ENCODE data around the gene PBRM1. TPM values are rescaled to one million over a fixed set of nuclear protein-coding genes. Genes with fewer than 3 reads are reported as not detected.

The PBRM1 gene
- total and polyA plus RNA-seq, 2 of the 13 experiments (the other 11 are each of a cell fraction or from before 2014, with no cell fraction given), result 10.9 to 33.2 TPM

DNA sequence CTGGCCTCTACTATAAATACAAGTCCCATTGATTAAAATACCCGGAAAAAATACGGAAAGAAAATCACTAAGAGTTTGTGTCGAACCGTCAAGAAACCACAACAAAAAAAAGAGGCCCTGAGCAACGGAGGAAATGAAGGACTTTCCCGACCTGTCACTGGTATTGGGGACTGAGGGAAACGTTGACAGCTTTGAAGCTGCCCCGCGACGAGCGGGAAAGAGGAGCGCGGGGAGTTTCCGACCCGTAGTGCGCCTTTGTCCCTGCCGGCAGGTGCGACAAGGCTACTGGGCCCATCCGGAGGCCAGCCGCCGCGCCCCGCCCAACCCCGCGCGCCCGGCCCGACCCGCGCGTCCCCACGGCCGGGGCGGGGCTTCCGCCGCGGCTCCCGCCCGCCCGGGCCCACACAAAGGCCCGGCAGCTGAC lies 416 bp downstream of the PBRM1 start (continued):
- TF ChIP-seq ZSCAN20 (CRISPR knock-in tag; IDR thresholded peaks at IDR 0.05; ENCODE audit: borderline replicate concordance), result peak; percentile 81; the same call in 1 of the 2 replicates
- no peak for TF ChIP-seq ZNF326 (CRISPR knock-in tag; IDR thresholded peaks at IDR 0.05; ENCODE audit: borderline replicate concordance)
- TF ChIP-seq CBX1 (IDR thresholded peaks at IDR 0.05; ENCODE audit: low read depth), result no peak
- TF ChIP-seq HMG20A (CRISPR knock-in tag; IDR thresholded peaks at IDR 0.05; ENCODE audit: borderline replicate concordance), result no peak
- TF ChIP-seq, protein P1, sequence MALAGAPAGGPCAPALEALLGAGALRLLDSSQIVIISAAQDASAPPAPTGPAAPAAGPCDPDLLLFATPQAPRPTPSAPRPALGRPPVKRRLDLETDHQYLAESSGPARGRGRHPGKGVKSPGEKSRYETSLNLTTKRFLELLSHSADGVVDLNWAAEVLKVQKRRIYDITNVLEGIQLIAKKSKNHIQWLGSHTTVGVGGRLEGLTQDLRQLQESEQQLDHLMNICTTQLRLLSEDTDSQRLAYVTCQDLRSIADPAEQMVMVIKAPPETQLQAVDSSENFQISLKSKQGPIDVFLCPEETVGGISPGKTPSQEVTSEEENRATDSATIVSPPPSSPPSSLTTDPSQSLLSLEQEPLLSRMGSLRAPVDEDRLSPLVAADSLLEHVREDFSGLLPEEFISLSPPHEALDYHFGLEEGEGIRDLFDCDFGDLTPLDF (CRISPR knock-in tag; IDR thresholded peaks at IDR 0.05), result peak; percentile 86
- TF ChIP-seq, protein P2, sequence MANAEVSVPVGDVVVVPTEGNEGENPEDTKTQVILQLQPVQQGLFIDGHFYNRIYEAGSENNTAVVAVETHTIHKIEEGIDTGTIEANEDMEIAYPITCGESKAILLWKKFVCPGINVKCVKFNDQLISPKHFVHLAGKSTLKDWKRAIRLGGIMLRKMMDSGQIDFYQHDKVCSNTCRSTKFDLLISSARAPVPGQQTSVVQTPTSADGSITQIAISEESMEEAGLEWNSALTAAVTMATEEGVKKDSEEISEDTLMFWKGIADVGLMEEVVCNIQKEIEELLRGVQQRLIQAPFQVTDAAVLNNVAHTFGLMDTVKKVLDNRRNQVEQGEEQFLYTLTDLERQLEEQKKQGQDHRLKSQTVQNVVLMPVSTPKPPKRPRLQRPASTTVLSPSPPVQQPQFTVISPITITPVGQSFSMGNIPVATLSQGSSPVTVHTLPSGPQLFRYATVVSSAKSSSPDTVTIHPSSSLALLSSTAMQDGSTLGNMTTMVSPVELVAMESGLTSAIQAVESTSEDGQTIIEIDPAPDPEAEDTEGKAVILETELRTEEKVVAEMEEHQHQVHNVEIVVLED (CRISPR knock-in tag; IDR thresholded peaks at IDR 0.05; ENCODE audit: borderline replicate concordance), result no peak
- TF ChIP-seq, protein P3, sequence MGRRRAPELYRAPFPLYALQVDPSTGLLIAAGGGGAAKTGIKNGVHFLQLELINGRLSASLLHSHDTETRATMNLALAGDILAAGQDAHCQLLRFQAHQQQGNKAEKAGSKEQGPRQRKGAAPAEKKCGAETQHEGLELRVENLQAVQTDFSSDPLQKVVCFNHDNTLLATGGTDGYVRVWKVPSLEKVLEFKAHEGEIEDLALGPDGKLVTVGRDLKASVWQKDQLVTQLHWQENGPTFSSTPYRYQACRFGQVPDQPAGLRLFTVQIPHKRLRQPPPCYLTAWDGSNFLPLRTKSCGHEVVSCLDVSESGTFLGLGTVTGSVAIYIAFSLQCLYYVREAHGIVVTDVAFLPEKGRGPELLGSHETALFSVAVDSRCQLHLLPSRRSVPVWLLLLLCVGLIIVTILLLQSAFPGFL (CRISPR knock-in tag; IDR thresholded peaks at IDR 0.05), result no peak
- 0 out of 2 replicates have a peak, but pooled peaks have one; percentile 28 for TF ChIP-seq ZNF264 (CRISPR knock-in tag; IDR thresholded peaks at IDR 0.05)
- TF ChIP-seq ZNF331 (CRISPR knock-in tag; IDR thresholded peaks at IDR 0.05), result peak; percentile 44; the same call in 1 of the 2 replicates
- no peak for TF ChIP-seq ZKSCAN8 (CRISPR knock-in tag; IDR thresholded peaks at IDR 0.05; ENCODE audit: borderline replicate concordance)
- TF ChIP-seq, protein P4, sequence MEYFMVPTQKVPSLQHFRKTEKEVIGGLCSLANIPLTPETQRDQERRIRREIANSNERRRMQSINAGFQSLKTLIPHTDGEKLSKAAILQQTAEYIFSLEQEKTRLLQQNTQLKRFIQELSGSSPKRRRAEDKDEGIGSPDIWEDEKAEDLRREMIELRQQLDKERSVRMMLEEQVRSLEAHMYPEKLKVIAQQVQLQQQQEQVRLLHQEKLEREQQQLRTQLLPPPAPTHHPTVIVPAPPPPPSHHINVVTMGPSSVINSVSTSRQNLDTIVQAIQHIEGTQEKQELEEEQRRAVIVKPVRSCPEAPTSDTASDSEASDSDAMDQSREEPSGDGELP (IDR thresholded peaks at IDR 0.05; ENCODE audit: borderline replicate concordance, low read depth), result peak; percentile 28; the same call in 1 of the 2 replicates
- peak; percentile 76; the same call in 1 of the 2 replicates for TF ChIP-seq ZNF232 (CRISPR knock-in tag; IDR thresholded peaks at IDR 0.05; ENCODE audit: borderline replicate concordance)
- TF ChIP-seq, protein P5, sequence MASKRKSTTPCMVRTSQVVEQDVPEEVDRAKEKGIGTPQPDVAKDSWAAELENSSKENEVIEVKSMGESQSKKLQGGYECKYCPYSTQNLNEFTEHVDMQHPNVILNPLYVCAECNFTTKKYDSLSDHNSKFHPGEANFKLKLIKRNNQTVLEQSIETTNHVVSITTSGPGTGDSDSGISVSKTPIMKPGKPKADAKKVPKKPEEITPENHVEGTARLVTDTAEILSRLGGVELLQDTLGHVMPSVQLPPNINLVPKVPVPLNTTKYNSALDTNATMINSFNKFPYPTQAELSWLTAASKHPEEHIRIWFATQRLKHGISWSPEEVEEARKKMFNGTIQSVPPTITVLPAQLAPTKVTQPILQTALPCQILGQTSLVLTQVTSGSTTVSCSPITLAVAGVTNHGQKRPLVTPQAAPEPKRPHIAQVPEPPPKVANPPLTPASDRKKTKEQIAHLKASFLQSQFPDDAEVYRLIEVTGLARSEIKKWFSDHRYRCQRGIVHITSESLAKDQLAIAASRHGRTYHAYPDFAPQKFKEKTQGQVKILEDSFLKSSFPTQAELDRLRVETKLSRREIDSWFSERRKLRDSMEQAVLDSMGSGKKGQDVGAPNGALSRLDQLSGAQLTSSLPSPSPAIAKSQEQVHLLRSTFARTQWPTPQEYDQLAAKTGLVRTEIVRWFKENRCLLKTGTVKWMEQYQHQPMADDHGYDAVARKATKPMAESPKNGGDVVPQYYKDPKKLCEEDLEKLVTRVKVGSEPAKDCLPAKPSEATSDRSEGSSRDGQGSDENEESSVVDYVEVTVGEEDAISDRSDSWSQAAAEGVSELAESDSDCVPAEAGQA (IDR thresholded peaks at IDR 0.05; ENCODE audit: low read depth), result no peak
- TF ChIP-seq, protein P5 (CRISPR knock-in tag; IDR thresholded peaks at IDR 0.05; ENCODE audit: borderline replicate concordance), result peak; percentile 40; the same call in 1 of the 2 replicates
